ENCODE data around the gene ZSWIM1.

Gene ZSWIM1

GRCh38 chr20:45933266-45934045 lies 52.4 kb downstream of the ZSWIM1 start:
- peak; percentile 53 for DNase-seq

- DNase-seq: no peak
Measured at GRCh38 chr20:45934046-45934585, 53.1 kb downstream of the ZSWIM1 start.
